ENCODE results near the gene ANKRD50. TPM values are rescaled to one million over a fixed set of nuclear protein-coding genes. Genes with fewer than 3 reads are reported as not detected.
A peak's percentile ranks its signal among the peaks of the same experiment; 100 is the strongest.

Gene ANKRD50, protein sequence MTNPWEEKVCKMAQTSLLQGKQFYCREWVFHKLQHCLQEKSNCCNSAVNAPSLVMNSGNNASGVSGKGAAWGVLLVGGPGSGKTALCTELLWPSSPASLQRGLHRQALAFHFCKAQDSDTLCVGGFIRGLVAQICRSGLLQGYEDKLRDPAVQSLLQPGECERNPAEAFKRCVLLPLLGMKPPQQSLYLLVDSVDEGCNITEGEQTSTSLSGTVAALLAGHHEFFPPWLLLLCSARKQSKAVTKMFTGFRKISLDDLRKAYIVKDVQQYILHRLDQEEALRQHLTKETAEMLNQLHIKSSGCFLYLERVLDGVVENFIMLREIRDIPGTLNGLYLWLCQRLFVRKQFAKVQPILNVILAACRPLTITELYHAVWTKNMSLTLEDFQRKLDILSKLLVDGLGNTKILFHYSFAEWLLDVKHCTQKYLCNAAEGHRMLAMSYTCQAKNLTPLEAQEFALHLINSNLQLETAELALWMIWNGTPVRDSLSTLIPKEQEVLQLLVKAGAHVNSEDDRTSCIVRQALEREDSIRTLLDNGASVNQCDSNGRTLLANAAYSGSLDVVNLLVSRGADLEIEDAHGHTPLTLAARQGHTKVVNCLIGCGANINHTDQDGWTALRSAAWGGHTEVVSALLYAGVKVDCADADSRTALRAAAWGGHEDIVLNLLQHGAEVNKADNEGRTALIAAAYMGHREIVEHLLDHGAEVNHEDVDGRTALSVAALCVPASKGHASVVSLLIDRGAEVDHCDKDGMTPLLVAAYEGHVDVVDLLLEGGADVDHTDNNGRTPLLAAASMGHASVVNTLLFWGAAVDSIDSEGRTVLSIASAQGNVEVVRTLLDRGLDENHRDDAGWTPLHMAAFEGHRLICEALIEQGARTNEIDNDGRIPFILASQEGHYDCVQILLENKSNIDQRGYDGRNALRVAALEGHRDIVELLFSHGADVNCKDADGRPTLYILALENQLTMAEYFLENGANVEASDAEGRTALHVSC (N-terminal part only)
- 10 to 100 TPM; 17.1 to 23.2 (median 18.2) TPM for total RNA-seq (2021; fragmentation: NEBNext Ultra II Directional; extraction: Animal tissue kit (Norgen Biotek cat#: 25700))
- long read RNA-seq, full-length matches to known transcripts, result 2 of 11 reads
- long read RNA-seq, partial matches to known transcripts, result 5 of 11 reads
- long read RNA-seq, other reads (novel, unspliced or antisense), result 4 of 11 reads

DNA sequence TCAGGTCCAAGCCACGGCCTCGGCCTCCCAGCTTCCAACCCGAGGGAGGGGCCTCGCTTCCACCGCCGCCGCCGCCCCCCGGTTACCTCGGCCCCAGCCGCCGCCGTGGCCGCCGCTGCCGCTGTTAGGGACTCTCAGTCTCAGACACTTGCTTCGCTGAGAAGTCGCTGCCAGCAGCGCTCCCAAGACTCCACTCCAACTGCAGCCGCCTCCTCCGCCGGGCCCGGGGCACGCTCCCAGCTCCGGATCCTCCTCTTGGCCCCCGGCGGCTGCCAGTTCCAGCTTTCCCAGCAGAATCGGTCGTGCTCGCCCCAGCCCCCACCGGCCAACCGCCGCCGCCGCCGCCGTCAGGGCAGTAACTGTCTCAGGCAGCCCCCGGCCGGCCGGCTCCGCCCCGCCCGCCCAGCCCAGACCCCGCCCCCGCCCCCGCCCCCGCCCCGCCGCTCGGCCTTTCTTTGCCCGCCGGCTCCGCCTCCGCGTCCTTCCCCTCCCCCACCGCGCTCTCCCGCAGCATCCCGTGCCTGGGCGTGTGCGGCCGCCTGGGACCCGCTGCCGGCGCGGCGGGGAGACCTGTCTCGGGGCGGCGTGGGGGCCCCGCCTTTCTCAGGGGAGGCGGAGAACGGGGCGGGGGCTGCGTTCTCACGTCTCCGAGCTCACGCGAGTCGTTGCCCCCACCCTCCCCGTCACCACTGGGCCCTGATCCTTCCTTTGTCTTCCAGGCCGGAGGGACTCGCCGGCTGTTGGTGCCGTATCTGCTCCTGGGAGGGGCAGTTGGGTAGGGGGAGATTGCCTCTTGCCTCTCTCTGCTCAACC, at the start of gene ANKRD50:
ANKRD50 (minus strand) TSS at position 361 of the 813 bp plus-strand sequence. CDS start 2,221 bp downstream, outside the sequence.
- H3K36me3 Mint-ChIP-seq (ENCODE audit: low read depth), result peaks cover 13% of the 10 kb centered on the region
- TF ChIP-seq, protein P1, sequence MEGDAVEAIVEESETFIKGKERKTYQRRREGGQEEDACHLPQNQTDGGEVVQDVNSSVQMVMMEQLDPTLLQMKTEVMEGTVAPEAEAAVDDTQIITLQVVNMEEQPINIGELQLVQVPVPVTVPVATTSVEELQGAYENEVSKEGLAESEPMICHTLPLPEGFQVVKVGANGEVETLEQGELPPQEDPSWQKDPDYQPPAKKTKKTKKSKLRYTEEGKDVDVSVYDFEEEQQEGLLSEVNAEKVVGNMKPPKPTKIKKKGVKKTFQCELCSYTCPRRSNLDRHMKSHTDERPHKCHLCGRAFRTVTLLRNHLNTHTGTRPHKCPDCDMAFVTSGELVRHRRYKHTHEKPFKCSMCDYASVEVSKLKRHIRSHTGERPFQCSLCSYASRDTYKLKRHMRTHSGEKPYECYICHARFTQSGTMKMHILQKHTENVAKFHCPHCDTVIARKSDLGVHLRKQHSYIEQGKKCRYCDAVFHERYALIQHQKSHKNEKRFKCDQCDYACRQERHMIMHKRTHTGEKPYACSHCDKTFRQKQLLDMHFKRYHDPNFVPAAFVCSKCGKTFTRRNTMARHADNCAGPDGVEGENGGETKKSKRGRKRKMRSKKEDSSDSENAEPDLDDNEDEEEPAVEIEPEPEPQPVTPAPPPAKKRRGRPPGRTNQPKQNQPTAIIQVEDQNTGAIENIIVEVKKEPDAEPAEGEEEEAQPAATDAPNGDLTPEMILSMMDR (IDR thresholded peaks at IDR 0.05), result no peak
- no peaks in the 10 kb centered on the region; the same call in 1 of the 2 replicates for H3K27me3 Mint-ChIP-seq (ENCODE audit: insufficient read depth)
- peak within 1 kb of the TSS; percentile 99 for H3K27ac Mint-ChIP-seq
- peak; percentile 86 for DNase-seq
- H3K4me1 Mint-ChIP-seq (ENCODE audit: low read depth), result peaks cover 26% of the 10 kb centered on the region
- no peaks in the 10 kb centered on the region for H3K9me3 Mint-ChIP-seq
- peak within 1 kb of the TSS; percentile 90; the same call in 1 of the 2 replicates for H3K4me3 Mint-ChIP-seq

DNA sequence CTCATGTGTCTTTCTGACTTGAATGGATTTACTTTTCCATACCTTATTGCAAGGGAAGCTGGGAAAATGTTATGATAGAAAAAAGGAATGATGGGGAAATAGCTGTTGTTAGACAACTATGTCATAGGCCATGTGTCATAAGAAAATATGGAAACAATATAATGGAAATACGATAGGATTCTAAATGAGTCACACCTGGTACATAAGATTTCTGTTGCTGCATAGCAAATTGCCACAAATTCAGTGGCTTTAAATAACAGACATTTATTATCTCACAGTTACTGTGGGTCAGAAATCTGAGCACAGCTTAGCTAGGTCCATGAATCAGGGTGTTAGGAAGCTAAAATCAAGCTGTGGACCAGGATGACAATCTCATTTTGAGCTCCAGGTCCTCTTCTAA, 44.6 kb upstream of the ANKRD50 start:
- peaks cover 23% of the 10 kb centered on the region for H3K4me1 Mint-ChIP-seq (ENCODE audit: low read depth)
- no peaks in the 10 kb centered on the region for H3K9me3 Mint-ChIP-seq
- H3K27me3 Mint-ChIP-seq (ENCODE audit: insufficient read depth), result no peaks in the 10 kb centered on the region
- H3K36me3 Mint-ChIP-seq (ENCODE audit: low read depth), result no peaks in the 10 kb centered on the region
- TF ChIP-seq, protein P1 (IDR thresholded peaks at IDR 0.05), result no peak
- peak; percentile 10 for DNase-seq
- H3K4me3 Mint-ChIP-seq, result no peak overlapping the region
- no peak overlapping the region for H3K27ac Mint-ChIP-seq

GRCh38 chr4:124754681-124755080, 42.1 kb upstream of the ANKRD50 start:
- H3K9me3 Mint-ChIP-seq, result no peaks in the 10 kb centered on the region
- H3K4me3 Mint-ChIP-seq, result no peak overlapping the region
- H3K27ac Mint-ChIP-seq, result no peak overlapping the region
- no peaks in the 10 kb centered on the region for H3K36me3 Mint-ChIP-seq (ENCODE audit: low read depth)
- DNase-seq, result no peak
- no peaks in the 10 kb centered on the region for H3K27me3 Mint-ChIP-seq (ENCODE audit: insufficient read depth)
- H3K4me1 Mint-ChIP-seq (ENCODE audit: low read depth), result peaks cover 23% of the 10 kb centered on the region
- TF ChIP-seq, protein P1 (IDR thresholded peaks at IDR 0.05), result no peak

DNA sequence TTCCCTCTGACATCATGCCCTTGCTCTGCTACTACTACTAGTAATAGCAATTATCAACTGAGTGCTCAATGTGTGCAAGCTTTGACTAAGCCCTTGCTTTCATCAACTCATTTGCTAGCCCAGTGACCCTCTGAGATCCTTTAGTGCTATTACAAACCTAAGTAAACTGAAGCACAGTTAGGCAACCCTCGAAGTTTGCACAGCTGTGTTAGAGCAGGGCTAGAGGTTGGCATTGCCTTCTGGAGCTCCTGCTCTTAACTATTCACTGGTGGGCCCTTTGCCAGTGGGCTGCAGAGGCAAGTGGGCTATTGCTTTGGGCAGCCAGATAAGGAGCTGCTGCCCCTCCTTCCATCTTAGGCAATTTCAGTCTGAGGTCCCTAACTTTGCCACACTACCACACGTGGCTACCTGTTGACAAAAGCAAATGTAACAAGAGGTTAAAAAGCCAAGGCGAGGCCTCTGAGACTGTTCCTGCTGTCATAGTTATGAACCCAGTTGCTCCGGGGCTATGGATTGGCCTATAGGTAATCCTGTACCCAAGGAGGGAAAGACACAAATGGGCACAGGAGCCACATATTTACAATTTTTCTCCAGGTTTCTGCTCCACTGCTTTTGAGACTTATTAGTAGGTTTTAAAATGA, 41.5 kb upstream of the ANKRD50 start:
- Mint-ChIP-seq H3K4me3 (no peak overlapping the region), H3K9me3 (no peaks in the 10 kb centered on the region), H3K36me3 (ENCODE audit: low read depth) (no peaks in the 10 kb centered on the region), H3K4me1 (ENCODE audit: low read depth) (peaks cover 23% of the 10 kb centered on the region), H3K27me3 (ENCODE audit: insufficient read depth) (no peaks in the 10 kb centered on the region), H3K27ac (no peak overlapping the region)
- TF ChIP-seq, protein P1 (IDR thresholded peaks at IDR 0.05), result no peak
- DNase-seq, result no peak
